NCI-H226 (cell line): ENCODE data around the gene SMYD1.

Experiments used
- DNase-seq: peaks from one replicate; pipeline ENCODE4 v3.0.0-alpha.2; 2015

SMYD1 gene

GRCh38 chr2:88057437-88057844 is 10.2 kb upstream of the SMYD1 start:
- peak; percentile 38 for DNase-seq

GRCh38 chr2:88058191-88058590 is 9.4 kb upstream of the SMYD1 start:
- DNase-seq: no peak

GRCh38 chr2:88059979-88060906 is 7.4 kb upstream of the SMYD1 start:
- peak; percentile 20 for DNase-seq

GRCh38 chr2:88060907-88061275 is 6.7 kb upstream of the SMYD1 start:
- DNase-seq: no peak

- DNase-seq: no peak
Measured at GRCh38 chr2:88061295-88061694, 6.3 kb upstream of the SMYD1 start.

GRCh38 chr2:88066543-88066942 is 1.1 kb upstream of the SMYD1 start:
- DNase-seq: no peak

GRCh38 chr2:88067189-88067588 is 436 bp upstream of the SMYD1 start:
- DNase-seq: no peak

GRCh38 chr2:88068044-88068443 is 419 bp downstream of the SMYD1 start:
- no peak for DNase-seq

GRCh38 chr2:88069117-88069516 is 1.5 kb downstream of the SMYD1 start:
- no peak for DNase-seq

GRCh38 chr2:88070055-88070454 is 2.4 kb downstream of the SMYD1 start:
- no peak for DNase-seq

- no peak for DNase-seq
Measured at GRCh38 chr2:88071365-88071764, 3.7 kb downstream of the SMYD1 start.

GRCh38 chr2:88074150-88074549 is 6.5 kb downstream of the SMYD1 start:
- DNase-seq: no peak

- DNase-seq: no peak
Measured at GRCh38 chr2:88074854-88075292, 7.2 kb downstream of the SMYD1 start.

- DNase-seq: no peak
Measured at GRCh38 chr2:88077080-88077479, 9.5 kb downstream of the SMYD1 start.

GRCh38 chr2:88078643-88079172 is 11.1 kb downstream of the SMYD1 start:
- no peak for DNase-seq

- DNase-seq: no peak
Measured at GRCh38 chr2:88080545-88080944, 12.9 kb downstream of the SMYD1 start.

- DNase-seq: no peak
Measured at GRCh38 chr2:88081924-88082608, 14.4 kb downstream of the SMYD1 start.

- no peak for DNase-seq
Measured at GRCh38 chr2:88082781-88083180, 15.2 kb downstream of the SMYD1 start.

- DNase-seq: no peak
Measured at GRCh38 chr2:88085099-88085498, 17.5 kb downstream of the SMYD1 start.

GRCh38 chr2:88085602-88086001 is 18.0 kb downstream of the SMYD1 start:
- DNase-seq: no peak

GRCh38 chr2:88086401-88086800 is 18.8 kb downstream of the SMYD1 start:
- no peak for DNase-seq

- DNase-seq: no peak
Measured at GRCh38 chr2:88087073-88087472, 19.4 kb downstream of the SMYD1 start.

- no peak for DNase-seq
Measured at GRCh38 chr2:88087763-88088162, 20.1 kb downstream of the SMYD1 start.

- DNase-seq: no peak
Measured at GRCh38 chr2:88088999-88089398, 21.4 kb downstream of the SMYD1 start.
